Measurements from ENCODE around the gene MAN1C1.

GRCh38 chr1:25763493-25763892 lies 146.9 kb downstream of the MAN1C1 start:
- TF ChIP-seq CTCF (IDR thresholded peaks at IDR 0.05): no peak
- TF ChIP-seq POLR2A (IDR thresholded peaks at IDR 0.05): no peak
